Ishikawa (cell line): ENCODE results near the gene TMEM132A.

Experiments
- CEBPB ChIP-seq: IDR thresholded peaks from 2 replicates; pipeline ENCODE4 v1.6.1; 2012
- CREB1 ChIP-seq: IDR thresholded peaks from 2 replicates; pipeline ENCODE4 v1.6.1; 2012; ENCODE audit warnings: low read depth
- EGR1 ChIP-seq: IDR thresholded peaks from 2 replicates; pipeline ENCODE4 v1.6.1; 2012
- EP300 ChIP-seq: IDR thresholded peaks from 2 replicates; pipeline ENCODE4 v1.6.1; 2012; ENCODE audit warnings: borderline replicate concordance
- FOXM1 ChIP-seq: IDR thresholded peaks from 2 replicates; pipeline ENCODE4 v1.6.1; 2012; ENCODE audit warnings: low read depth, borderline replicate concordance
- NFIC ChIP-seq: IDR thresholded peaks from 2 replicates; pipeline ENCODE4 v1.6.1; 2012
- RAD21 ChIP-seq: IDR thresholded peaks from 2 replicates; pipeline ENCODE4 v1.6.1; 2012; ENCODE audit warnings: low read depth
- TAF1 ChIP-seq: IDR thresholded peaks from 2 replicates; pipeline ENCODE4 v1.6.1; 2012; ENCODE audit warnings: low read depth, mild to moderate bottlenecking
- TCF12 ChIP-seq: IDR thresholded peaks from 2 replicates; pipeline ENCODE4 v1.6.1; 2012; ENCODE audit warnings: low read depth
- TEAD4 ChIP-seq: IDR thresholded peaks from 2 replicates; pipeline ENCODE4 v1.6.1; 2012
- YY1 ChIP-seq: IDR thresholded peaks from 2 replicates; pipeline ENCODE4 v1.6.1; 2012; ENCODE audit warnings: low read depth
- ZBTB7A ChIP-seq: IDR thresholded peaks from 2 replicates; pipeline ENCODE4 v1.6.1; 2012; ENCODE audit warnings: low read depth
- TF ChIP-seq, protein P1 (sequence below): IDR thresholded peaks from 2 replicates; pipeline ENCODE4 v1.6.1; 2012
- TF ChIP-seq, protein P2 (sequence below): IDR thresholded peaks from 2 replicates; pipeline ENCODE4 v1.6.1; 2012
- TF ChIP-seq, protein P3 (sequence below): IDR thresholded peaks from 2 replicates; pipeline ENCODE4 v1.6.1; 2012; ENCODE audit warnings: low read depth, mild to moderate bottlenecking

TMEM132A gene

GRCh38 chr11:60966890-60967289, 42.6 kb downstream of the TMEM132A start:
- TF ChIP-seq TAF1 (no peak), ZBTB7A (no peak), TCF12 (no peak), EP300 (no peak), CEBPB (no peak), RAD21 (no peak), CREB1 (no peak), EGR1 (no peak), FOXM1 (no peak), YY1 (no peak), TEAD4 (no peak)
- TF ChIP-seq, protein P1, sequence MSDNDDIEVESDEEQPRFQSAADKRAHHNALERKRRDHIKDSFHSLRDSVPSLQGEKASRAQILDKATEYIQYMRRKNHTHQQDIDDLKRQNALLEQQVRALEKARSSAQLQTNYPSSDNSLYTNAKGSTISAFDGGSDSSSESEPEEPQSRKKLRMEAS = no peak

DNA sequence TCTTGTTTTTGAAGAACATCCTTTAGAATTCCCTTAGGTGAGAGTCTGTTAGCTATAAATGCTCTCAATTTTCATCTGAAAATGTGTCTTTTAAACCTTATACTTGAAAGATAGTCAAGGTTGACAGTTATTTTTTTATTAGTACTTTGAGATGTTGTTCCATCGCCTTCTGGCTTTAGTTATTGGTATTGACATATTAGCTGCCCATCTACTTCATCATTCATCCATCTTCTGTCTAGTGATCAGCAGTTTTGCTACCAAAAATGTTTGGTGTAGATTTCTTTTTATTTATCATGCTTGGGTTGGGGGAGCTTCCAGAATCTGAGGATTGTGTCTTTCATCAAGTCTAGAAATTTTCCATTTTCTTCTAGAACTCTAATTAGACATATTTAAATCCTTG, 44.0 kb downstream of the TMEM132A start:
- no peak for TF ChIP-seq FOXM1
- TF ChIP-seq YY1 = no peak
- TF ChIP-seq CREB1 = no peak

DNA sequence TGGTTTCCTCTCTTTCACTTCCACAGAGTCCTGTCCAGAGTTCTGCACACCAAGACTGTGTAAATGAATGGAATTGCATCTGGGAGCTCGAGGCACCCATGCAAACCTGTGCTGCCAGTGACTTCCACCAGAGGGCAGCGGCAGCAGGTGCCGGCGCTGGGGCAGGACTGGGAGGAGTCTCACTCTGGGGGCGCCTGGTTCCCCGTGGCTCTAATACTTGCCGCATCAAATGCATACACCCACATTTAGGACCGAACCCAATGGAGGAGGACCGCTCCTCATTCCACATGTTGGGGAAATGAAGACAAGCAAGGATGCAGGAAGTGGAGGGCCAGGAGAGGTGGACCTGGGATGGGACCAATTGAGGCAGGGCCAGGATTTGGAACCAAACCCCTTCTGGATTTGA, 46.1 kb downstream of the TMEM132A start:
- TF ChIP-seq EP300 (no peak), NFIC (no peak), TCF12 (no peak), RAD21 (peak; percentile 78), CREB1 (no peak), EGR1 (no peak), YY1 (no peak)
- TF ChIP-seq, protein P2, sequence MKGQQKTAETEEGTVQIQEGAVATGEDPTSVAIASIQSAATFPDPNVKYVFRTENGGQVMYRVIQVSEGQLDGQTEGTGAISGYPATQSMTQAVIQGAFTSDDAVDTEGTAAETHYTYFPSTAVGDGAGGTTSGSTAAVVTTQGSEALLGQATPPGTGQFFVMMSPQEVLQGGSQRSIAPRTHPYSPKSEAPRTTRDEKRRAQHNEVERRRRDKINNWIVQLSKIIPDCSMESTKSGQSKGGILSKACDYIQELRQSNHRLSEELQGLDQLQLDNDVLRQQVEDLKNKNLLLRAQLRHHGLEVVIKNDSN = no peak

DNA sequence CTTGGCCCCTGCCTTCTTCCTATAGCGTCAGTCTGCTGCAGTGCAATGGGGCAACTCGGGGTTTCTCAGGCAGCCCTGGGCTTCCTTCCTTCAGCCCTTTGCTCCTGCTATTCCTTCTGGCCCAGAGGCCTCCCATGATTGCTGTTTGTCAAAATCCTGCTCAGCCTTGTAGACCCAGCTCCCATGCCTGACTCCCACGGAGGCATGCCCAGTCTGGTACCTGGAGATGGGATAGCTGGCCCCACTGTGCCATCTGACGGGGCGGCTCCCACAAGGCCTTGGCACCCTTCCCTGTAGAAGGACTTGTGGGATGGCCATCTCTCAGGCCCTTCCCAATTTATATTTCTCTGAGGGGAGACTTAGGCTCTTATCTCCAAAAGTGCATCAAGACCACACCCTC, 46.6 kb downstream of the TMEM132A start:
- TF ChIP-seq NFIC (no peak), TAF1 (no peak), CREB1 (no peak), ZBTB7A (no peak), YY1 (no peak), FOXM1 (no peak), TEAD4 (no peak), RAD21 (no peak), CEBPB (no peak), EGR1 (no peak), TCF12 (no peak), EP300 (no peak)
- TF ChIP-seq, protein P3, sequence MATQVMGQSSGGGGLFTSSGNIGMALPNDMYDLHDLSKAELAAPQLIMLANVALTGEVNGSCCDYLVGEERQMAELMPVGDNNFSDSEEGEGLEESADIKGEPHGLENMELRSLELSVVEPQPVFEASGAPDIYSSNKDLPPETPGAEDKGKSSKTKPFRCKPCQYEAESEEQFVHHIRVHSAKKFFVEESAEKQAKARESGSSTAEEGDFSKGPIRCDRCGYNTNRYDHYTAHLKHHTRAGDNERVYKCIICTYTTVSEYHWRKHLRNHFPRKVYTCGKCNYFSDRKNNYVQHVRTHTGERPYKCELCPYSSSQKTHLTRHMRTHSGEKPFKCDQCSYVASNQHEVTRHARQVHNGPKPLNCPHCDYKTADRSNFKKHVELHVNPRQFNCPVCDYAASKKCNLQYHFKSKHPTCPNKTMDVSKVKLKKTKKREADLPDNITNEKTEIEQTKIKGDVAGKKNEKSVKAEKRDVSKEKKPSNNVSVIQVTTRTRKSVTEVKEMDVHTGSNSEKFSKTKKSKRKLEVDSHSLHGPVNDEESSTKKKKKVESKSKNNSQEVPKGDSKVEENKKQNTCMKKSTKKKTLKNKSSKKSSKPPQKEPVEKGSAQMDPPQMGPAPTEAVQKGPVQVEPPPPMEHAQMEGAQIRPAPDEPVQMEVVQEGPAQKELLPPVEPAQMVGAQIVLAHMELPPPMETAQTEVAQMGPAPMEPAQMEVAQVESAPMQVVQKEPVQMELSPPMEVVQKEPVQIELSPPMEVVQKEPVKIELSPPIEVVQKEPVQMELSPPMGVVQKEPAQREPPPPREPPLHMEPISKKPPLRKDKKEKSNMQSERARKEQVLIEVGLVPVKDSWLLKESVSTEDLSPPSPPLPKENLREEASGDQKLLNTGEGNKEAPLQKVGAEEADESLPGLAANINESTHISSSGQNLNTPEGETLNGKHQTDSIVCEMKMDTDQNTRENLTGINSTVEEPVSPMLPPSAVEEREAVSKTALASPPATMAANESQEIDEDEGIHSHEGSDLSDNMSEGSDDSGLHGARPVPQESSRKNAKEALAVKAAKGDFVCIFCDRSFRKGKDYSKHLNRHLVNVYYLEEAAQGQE = no peak
- TF ChIP-seq, protein P1 = no peak
- TF ChIP-seq, protein P2 = no peak

- TF ChIP-seq YY1 (no peak), EGR1 (no peak), ZBTB7A (no peak), CREB1 (no peak), TAF1 (no peak), RAD21 (no peak), CEBPB (no peak), NFIC (no peak), TCF12 (no peak)
- TF ChIP-seq, protein P3 = no peak
- TF ChIP-seq, protein P2 = no peak
These were observed 47.3 kb downstream of the TMEM132A start, which contains the start of gene CD6 for GRCh38 chr11:60971520-60971919. Gene CD6, plus strand, starts transcription at chr11:60971680. Its CDS starts 186 bp downstream, at chr11:60971866.
